GM19328 (cell line): ENCODE data around the gene HOGA1.

Source experiments
- ATAC-seq: cut with Tn5 transposase; IDR thresholded peaks from one replicate; pipeline ENCODE4 v1.9.1; 2021; ENCODE audit warnings: mild to moderate bottlenecking, moderate library complexity; ENCODE audit not compliant: unreplicated experiment

Gene HOGA1

GRCh38 chr10:97584060-97584797 is at the start of gene HOGA1:
TSS of gene HOGA1 (plus strand) at chr10:97584389. CDS start at chr10:97584704, 315 bp downstream.
- ATAC-seq: no peak

GRCh38 chr10:97534746-97535367 is 49.3 kb upstream of the HOGA1 start:
- ATAC-seq: no peak

- no peak for ATAC-seq
Observed at GRCh38 chr10:97537186-97537869, 46.9 kb upstream of the HOGA1 start.

- no peak for ATAC-seq
Observed at GRCh38 chr10:97538411-97538810, 45.8 kb upstream of the HOGA1 start.

- ATAC-seq: no peak
Observed at GRCh38 chr10:97538839-97539238, 45.4 kb upstream of the HOGA1 start.

- ATAC-seq: no peak
Observed at GRCh38 chr10:97539523-97540200, 44.5 kb upstream of the HOGA1 start.

- no peak for ATAC-seq
Observed at GRCh38 chr10:97540669-97541500, 43.3 kb upstream of the HOGA1 start.

- ATAC-seq: no peak
Observed at GRCh38 chr10:97542169-97543024, 41.8 kb upstream of the HOGA1 start.

- ATAC-seq: no peak
Observed at GRCh38 chr10:97543025-97543546, 41.1 kb upstream of the HOGA1 start.

- ATAC-seq: no peak
Observed at GRCh38 chr10:97546456-97547270, 37.5 kb upstream of the HOGA1 start.

- ATAC-seq: no peak
Observed at GRCh38 chr10:97547271-97547600, 37.0 kb upstream of the HOGA1 start.

GRCh38 chr10:97547962-97548361 is 36.2 kb upstream of the HOGA1 start:
- no peak for ATAC-seq

- no peak for ATAC-seq
Observed at GRCh38 chr10:97548828-97549455, 35.2 kb upstream of the HOGA1 start.

- ATAC-seq: no peak
Observed at GRCh38 chr10:97549587-97550322, 34.4 kb upstream of the HOGA1 start.

- no peak for ATAC-seq
Observed at GRCh38 chr10:97550336-97551149, 33.6 kb upstream of the HOGA1 start.

- ATAC-seq: no peak
Observed at GRCh38 chr10:97551271-97551670, 32.9 kb upstream of the HOGA1 start.

- ATAC-seq: no peak
Observed at GRCh38 chr10:97553575-97554031, 30.6 kb upstream of the HOGA1 start.
